NCI-H748 (cell line): Measurements from ENCODE around the gene CDK6.

Experiments
- DNase-seq: peaks from one replicate; lab custom pipeline; 2025; ENCODE audit not compliant: unreplicated experiment; lab: John Stamatoyannopoulos, UW

The CDK6 gene

DNA sequence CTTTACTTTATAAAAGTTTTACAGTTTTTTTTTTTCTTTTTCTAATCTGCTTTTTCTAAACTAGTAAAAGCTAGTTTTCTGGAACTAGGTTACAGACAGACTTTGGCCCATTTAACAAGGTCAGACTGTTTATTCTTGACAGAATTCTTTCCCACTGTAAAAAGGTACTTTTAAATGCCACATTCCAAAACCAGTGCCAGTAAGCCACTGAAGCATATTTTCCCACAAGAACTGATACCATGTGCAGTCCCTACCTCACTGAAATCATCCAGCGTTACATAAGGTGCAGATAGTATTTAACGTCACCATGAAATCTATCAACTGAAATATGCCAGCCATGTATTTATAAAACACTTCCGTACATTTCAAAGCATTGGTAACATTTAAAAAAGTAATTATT, 121.6 kb downstream of the CDK6 start:
- DNase-seq, result no peak

DNA sequence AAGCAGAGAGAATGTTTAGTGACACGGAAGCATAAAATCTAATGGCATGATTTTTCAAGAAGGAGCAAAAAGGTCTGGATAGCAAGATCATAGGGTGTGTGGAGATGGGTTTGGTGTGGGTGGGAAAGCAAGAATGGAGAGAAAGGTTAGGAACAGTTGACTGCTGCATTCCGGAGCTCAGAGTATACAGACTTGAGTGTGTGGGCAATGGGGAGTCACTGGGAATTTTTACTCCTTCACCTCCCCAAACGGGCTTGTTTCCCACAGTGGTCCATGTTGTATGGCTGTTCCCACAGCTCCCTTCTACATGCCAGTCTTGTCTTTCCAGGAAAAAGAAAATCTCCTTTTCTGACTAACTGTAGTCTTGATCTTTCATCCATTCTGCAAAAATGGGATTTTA, 122.1 kb downstream of the CDK6 start:
- DNase-seq, result no peak

GRCh38 chr7:92709912-92710311, 126.5 kb downstream of the CDK6 start:
- DNase-seq, result no peak

DNA sequence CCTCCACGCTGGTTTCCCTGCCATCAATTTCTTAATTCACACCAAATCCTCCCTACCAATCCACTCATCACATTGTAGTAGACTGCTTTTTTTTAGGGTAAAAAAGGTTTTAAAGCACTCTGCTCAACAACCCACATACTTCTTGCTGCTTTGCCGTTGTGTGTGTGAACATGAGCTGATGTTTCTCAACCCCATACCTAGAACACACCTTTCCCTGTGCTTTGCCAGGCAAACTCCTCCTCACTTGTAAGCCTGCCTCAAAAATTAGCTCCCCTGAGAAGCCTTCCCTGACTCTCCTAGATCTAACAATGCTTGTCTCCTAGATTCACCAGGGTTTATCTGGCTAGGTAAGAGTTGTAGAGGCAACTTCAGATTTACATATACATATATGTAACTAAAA, 127.2 kb downstream of the CDK6 start:
- DNase-seq, result no peak

- no peak for DNase-seq
These were observed 128.0 kb downstream of the CDK6 start for GRCh38 chr7:92708111-92709042.

GRCh38 chr7:92707435-92707834, 128.9 kb downstream of the CDK6 start:
- DNase-seq, result no peak

GRCh38 chr7:92706563-92706962, 129.8 kb downstream of the CDK6 start:
- no peak for DNase-seq

GRCh38 chr7:92705831-92706230, 130.5 kb downstream of the CDK6 start:
- no peak for DNase-seq

DNA sequence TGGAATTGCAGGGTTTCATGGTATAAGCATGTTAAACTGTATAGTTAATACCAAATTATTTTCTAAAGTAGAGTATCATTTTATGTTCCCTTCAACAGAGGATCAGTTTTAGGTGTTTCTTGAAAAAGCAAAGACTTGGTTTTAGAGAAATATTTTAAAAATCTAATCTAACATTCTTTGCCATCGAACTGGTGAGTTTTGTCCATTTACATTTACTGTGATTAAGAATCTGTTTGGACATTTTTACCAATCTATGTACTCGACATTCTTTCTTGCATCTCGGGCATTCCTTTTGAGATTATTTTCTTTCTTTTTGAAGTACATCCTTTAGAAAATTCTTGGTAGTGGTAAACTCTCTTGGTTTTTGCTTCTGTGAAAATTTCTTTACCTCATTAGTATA, 131.5 kb downstream of the CDK6 start:
- no peak for DNase-seq

DNA sequence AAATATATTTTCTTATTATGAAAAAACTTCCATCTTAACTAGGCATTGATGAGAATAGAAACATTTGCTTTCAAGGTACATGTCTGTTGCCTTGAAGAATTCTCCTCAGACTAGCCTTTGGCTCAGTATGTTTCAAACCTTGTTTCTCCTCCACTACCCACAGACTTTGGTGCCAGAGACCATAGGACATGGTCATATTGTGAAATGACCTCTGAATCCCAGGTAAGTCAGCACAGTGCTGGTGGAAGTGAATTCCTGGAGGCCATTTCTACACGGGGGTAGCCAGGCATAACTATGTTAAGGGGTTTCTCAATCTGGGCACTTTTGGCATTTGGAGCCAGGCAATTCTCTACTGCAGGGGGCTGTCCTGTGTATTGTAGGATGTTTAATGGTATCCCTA, 133.8 kb downstream of the CDK6 start:
- DNase-seq, result no peak

DNA sequence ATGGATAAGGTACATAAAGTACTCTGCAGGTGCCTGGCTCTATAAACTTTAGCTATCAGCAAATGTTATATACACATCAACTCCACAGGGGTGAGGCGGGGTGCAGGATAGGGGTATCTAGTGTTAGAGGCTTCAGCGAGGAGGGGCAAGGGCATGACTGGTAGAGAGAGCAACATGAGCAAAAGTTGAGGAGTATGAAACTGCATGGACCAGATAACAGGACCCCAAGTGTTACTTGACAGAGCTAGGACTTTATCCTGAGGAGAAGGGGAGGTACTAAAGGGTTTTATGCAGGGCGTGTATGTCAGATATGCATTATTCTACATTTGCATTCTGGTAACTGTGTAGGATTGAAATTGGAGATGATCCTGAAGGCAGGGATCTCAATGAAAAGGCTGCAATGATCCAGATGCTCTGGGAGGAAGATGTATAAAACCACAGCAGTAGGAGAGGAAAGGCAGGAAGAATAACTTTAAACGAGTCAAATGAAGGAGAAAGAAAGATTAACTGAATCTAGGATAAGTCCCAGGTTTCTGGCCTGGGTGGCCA, 136.3 kb downstream of the CDK6 start:
- no peak for DNase-seq

DNA sequence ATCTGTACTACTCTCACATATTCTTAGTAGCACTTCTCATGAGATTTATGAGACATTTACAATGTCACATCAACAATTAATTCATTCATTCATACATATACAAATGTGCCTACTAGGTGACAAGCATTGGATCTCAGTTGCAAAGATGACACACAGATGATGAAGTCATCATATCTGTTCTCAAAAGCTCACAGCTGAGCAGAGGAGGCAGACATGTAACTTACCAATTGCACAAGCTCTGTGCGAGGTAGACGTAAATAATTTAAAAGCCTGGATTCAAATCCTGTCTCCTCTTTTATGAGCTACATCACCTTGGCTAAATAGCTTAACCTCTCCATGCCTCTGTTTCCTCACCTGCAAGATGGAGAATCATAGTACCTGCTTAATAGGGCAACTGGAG, 136.8 kb downstream of the CDK6 start:
- no peak for DNase-seq

DNA sequence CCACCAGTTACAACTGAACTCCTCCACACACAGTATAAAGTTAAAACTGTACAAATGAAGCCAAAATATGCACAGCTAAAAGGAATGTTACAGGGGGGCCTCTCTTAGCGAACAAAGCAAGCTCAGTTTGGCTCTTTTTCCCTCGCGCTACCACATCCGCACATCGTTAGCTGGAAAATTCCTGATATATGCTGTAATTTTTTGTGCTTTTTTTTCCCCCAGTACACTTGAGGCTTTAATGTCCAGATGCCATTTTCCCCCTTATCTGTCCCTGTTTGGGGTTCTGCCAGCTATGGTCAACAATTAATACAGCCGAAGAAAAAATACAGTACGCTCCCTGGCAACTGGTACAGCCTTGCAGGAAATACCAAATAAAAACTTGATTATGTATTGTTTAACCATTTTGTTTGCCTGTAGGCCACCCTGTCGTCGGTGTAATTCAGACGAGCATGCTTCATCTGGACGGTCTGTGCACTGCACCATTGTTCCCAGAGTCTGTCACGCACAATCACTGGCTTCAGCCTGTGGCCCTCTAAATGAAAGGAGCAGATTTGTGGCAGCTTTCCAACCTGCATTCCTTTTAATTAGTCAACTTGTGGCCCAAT, 138.0 kb downstream of the CDK6 start:
- DNase-seq, result peak; percentile 69

- no peak for DNase-seq
These were observed 139.0 kb downstream of the CDK6 start for GRCh38 chr7:92697414-92697813.

- no peak for DNase-seq
These were observed 139.4 kb downstream of the CDK6 start for GRCh38 chr7:92697012-92697411.

- no peak for DNase-seq
These were observed 139.8 kb downstream of the CDK6 start for GRCh38 chr7:92696584-92696983.

DNA sequence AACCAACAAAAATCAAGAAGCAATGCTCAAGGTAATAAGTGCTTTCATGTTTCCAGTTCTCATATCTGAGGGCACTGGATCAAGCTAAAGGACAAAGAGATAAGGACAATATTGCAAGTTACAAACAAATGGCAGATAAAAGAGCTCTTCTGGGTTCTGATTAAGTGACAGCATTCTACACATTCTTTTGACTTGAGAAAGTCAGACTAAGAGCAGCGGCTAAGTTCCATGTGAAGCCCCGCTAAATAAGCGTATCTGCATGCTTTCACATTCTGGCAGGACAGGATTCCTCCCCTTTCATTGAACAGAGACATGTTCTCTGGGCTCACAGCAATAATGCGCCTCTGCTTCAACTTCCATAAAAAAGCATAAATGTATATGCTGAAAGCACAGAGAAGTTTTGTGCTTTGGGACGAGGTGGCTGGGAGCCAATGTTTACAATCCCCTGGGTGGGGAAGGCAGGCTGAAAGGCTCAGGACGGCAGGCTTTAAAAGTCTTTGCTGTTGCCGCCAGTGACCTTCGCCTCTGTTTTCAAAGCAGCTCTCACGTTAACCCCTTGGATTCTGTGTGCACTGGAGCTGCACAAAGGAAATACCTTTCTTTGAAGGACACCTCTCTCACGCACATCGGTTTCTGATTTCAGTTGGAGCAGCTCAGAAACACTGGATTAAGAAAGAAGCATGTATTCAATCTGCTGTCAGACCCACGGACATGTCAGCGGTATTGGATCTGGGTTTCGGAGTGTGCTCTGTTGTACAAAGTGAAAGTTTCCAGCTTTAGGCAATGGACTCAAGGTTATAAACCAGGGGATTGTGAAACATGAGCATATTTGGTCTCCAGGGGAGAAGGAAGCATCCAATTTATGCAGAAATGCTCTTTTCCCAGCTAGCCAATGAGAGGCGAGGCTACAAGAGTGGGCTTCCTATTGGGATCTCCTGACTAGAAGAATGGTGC, 140.8 kb downstream of the CDK6 start:
- DNase-seq, result peak; percentile 65

DNA sequence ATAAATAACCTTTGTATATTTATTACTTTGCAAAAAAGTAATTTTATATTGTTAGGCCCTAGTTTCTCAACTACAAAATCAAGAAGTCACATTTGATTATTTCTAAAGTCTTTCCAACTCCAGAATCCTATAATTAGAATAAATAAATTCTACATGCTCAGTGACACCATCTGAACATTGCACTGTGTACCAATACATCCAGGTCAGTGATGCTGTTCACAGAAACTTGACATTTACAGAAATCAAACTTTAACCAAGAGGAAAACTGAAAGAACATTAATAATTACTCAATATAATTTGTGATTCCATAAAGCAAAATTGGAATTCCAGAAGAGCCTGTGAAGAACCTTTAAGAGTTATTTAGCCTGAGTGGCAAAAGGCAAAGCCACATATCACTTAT, 142.2 kb downstream of the CDK6 start:
- DNase-seq, result no peak

DNA sequence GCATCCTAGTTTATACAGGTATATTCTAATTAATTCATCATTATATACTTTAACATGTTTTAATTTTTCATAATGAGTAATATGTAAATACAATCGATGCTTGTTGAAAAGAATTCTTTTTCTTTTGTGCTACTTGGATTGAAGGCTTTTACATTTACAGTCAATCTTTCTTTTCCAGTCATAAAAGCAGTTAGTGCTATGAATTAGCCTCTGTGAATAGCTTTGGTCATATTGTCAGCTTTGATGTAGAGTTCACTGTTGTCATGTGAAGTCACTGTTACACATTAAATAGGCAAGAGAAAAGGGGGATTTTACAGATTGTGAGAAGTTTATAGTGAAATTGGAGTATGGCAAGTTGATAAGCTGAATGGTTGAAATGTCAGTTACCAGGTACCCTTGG, 142.9 kb downstream of the CDK6 start:
- no peak for DNase-seq

DNA sequence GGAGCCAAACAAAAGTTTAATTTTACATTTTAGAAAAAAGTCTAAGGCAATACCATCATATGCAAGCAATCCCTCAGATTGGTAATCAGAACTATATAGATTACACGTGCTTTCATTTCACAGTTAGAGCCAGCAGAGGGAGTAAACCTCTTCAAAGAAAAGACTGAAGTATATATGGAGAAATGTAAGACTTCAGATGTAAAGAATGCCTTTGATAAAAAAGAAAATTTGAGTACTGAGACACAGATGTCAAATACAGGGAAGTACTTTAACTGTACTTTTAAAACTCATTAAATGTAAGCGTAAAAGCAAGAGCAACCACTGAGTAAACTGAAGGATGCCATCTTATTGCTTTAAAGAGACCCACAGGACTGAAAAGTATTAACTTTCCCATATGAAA, 144.8 kb downstream of the CDK6 start:
- peak; percentile 68 for DNase-seq
